Measurements from ENCODE around the gene PRR15L.

The PRR15L gene

GRCh38 chr17:47918991-47919390 lies 38.7 kb downstream of the PRR15L start:
- no peak for DNase-seq (ENCODE audit: low read depth)
- no peak overlapping the region for H3K4me3 ChIP-seq (ENCODE audit: low read depth, low read length)
- no peak for TF ChIP-seq CTCF (IDR thresholded peaks at IDR 0.05; ENCODE audit: low read depth, low read length, missing control alignments)
- in situ Hi-C loops (cut with HindIII; ENCODE audit: low sequenced_read_pairs) = no loop called here

GRCh38 chr17:47918006-47918405 lies 39.7 kb downstream of the PRR15L start:
- no peak for DNase-seq (ENCODE audit: low read depth)
- no peak for TF ChIP-seq CTCF (IDR thresholded peaks at IDR 0.05; ENCODE audit: low read depth, low read length, missing control alignments)
- in situ Hi-C loops (cut with HindIII; ENCODE audit: low sequenced_read_pairs) = no loop called here
- H3K4me3 ChIP-seq (ENCODE audit: low read depth, low read length) = no peak overlapping the region

GRCh38 chr17:47917581-47917980 lies 40.1 kb downstream of the PRR15L start:
- no peak for TF ChIP-seq CTCF (IDR thresholded peaks at IDR 0.05; ENCODE audit: low read depth, low read length, missing control alignments)
- H3K4me3 ChIP-seq (ENCODE audit: low read depth, low read length) = no peak overlapping the region
- no peak for DNase-seq (ENCODE audit: low read depth)
- in situ Hi-C loops (cut with HindIII; ENCODE audit: low sequenced_read_pairs) = no loop called here

- in situ Hi-C loops (cut with HindIII; ENCODE audit: low sequenced_read_pairs) = no loop called here
- no peak for TF ChIP-seq CTCF (IDR thresholded peaks at IDR 0.05; ENCODE audit: low read depth, low read length, missing control alignments)
Observed at GRCh38 chr17:47916489-47917208, 41.0 kb downstream of the PRR15L start.

GRCh38 chr17:47915776-47916398 lies 41.8 kb downstream of the PRR15L start:
- no peak for DNase-seq (ENCODE audit: low read depth)
- in situ Hi-C loops (cut with HindIII; ENCODE audit: low sequenced_read_pairs) = no loop called here
- no peak overlapping the region for H3K4me3 ChIP-seq (ENCODE audit: low read depth, low read length)
- no peak for TF ChIP-seq CTCF (IDR thresholded peaks at IDR 0.05; ENCODE audit: low read depth, low read length, missing control alignments)

More at GRCh38 chr17:47916489-47917208, 41.0 kb downstream of the PRR15L start:
- no peak overlapping the region for H3K4me3 ChIP-seq (ENCODE audit: low read depth, low read length)
- DNase-seq (ENCODE audit: low read depth) = no peak

GRCh38 chr17:47914306-47914948 lies 43.3 kb downstream of the PRR15L start:
- TF ChIP-seq CTCF (IDR thresholded peaks at IDR 0.05; ENCODE audit: low read depth, low read length, missing control alignments) = no peak
- DNase-seq (ENCODE audit: low read depth) = no peak
- no peak overlapping the region for H3K4me3 ChIP-seq (ENCODE audit: low read depth, low read length)
- in situ Hi-C loops (cut with HindIII; ENCODE audit: low sequenced_read_pairs) = no loop called here

Data from astrocyte of the cerebellum (primary cell).